GM21381 (cell line): ENCODE data around the gene CALHM6.

Experiments used
- ATAC-seq: cut with Tn5 transposase; IDR thresholded peaks from one replicate; pipeline ENCODE4 v1.9.1; 2021; ENCODE audit warnings: mild to moderate bottlenecking, moderate library complexity; ENCODE audit not compliant: unreplicated experiment

CALHM6 gene

GRCh38 chr6:116461331-116461931 lies at the start of gene CALHM6:
Gene CALHM6 (plus strand): TSS chr6:116461375. CDS start chr6:116461930, 555 bp downstream.
- no peak for ATAC-seq

DNA sequence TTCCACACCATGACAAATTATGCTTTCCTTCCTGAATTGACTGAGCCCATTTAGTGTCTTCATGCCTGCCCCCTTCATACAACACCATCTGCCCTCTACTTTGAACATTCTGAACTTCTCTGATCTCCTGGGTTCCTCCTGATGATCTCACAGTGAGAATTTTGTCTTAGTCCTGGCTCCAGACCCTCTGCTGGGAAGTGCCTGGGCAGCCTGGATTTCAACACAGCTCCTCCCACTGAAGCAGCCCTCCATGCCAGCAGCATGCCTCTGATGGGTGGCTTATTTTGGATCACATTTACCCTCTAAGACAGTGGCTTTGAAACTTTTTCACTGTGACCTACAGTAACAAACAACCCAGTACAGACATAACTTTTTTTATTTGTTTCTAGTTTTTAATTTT lies 48.9 kb upstream of the CALHM6 start:
- no peak for ATAC-seq

GRCh38 chr6:116413357-116413756 lies 47.8 kb upstream of the CALHM6 start:
- ATAC-seq: no peak

DNA sequence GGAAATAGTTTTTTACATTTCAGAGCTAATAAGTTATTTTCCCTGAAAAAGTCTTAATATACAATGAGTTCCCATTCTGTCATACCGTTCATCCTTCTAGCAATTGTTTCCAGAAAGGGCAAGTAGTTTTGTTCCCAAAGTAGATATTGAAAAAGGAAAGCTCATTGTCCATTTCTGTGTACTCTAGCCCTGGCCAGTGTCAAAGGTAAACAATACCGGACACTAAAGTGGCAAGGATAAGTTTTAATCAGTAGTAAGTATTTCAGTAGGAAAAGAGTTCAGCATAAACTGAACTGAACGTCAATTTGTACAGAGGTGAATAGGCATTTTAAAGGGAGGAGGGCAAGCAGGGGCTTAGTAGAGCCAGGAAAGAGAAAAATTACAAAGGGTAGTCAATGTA lies 43.5 kb upstream of the CALHM6 start:
- ATAC-seq: no peak

DNA sequence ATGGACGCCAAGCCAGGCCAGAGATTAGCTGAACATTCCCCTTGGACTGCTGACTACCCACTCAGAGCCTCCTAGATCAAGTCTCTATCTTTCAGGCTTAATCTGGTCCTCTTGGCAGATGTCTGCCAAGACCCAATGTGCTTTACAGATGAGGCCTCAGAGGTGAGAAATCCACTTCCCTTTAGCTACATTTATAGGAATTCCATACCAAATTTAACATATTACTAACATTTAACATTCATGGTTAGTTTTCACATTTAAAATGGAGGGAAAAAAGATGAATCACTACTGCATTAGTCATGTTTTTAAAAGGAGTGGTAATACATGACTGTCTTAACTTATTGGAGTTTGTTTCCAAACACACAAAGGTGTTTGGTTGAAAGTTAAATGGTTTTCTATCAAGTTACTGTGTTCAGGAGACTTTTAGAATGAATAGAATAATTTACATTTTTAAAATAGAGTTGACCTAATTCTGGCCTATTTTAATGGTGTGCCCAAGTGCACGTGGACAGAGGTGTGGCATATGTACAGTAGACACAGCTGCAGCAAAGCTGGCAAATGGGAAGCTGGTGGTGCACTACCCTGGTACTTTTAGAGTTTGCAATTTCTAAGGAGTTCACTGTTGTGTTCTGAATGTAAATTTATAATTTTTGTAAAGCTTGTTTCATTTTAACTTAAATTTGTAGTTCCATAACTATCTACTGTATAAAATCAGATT lies 41.9 kb upstream of the CALHM6 start:
- no peak for ATAC-seq

GRCh38 chr6:116420341-116420740 lies 40.8 kb upstream of the CALHM6 start:
- ATAC-seq: no peak

DNA sequence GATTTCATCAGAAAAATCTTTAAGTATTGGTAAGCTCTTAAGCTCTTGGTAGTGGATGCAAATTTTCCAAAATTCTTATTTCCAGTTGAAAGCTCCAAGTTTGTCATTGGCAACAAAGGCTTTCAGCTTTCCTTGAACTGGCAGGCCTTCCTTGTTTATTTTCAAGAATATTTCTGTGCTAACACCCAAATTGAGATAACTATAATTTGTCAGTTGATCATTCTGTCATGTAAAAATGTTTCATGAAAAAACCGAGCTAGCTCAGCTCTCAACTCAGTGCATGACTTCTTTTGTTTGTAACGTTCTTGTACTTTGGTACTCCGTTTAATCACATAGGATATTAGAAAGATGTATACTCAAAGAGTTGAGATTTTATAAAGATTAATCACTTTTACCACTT lies 38.9 kb upstream of the CALHM6 start:
- no peak for ATAC-seq

GRCh38 chr6:116424001-116424400 lies 37.2 kb upstream of the CALHM6 start:
- ATAC-seq: no peak

GRCh38 chr6:116426551-116426950 lies 34.6 kb upstream of the CALHM6 start:
- ATAC-seq: no peak

DNA sequence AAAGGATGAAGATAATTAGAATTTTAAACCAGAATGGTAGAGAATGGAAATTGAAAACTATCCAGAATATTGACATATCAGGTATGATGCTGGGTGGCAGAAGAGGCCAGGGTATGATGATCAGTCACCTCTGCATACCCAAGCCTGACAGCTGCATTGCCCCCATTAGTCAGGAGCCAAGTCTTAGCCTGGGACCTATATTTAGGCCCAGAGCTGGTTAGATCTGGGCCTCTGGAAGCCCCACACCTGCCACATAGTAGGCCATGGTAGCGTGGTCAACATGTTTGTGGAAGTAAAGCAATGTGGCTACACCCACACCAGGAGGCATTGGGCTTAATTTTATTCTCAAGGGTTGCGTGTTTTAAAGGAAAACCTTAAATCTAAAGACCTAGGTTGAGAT lies 32.1 kb upstream of the CALHM6 start:
- no peak for ATAC-seq

- no peak for ATAC-seq
These were observed 30.3 kb upstream of the CALHM6 start for GRCh38 chr6:116430860-116431259.

DNA sequence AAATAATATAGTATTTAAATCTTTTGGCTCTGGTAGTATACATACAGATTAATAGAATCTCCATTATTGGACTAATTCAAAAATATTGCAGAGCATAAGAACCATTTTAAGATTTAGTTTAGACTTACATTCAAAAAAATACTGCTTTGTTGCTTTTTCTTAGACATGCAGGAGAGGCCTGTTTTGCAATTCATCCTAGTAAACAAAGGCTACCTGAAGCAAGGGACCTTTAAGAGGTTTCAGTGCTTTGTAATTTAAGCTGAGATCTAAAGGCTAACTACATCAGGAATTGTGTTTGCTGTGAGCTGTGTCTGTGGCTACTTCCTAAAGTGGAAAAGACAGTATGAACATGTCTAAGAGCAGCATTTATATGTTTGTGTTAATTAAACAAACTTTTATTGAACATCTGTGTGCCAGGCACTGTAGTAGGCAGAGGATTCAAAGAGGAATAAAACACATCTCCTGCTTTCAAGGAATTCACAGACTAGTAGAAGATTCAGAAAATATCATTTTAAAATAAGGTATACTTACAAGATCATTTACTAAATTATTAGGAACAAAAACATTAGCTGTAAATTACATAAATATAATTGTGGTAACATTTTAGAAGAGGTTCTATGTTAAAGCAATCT lies 29.1 kb upstream of the CALHM6 start:
- ATAC-seq: no peak

GRCh38 chr6:116433206-116433712 lies 27.9 kb upstream of the CALHM6 start:
- no peak for ATAC-seq

DNA sequence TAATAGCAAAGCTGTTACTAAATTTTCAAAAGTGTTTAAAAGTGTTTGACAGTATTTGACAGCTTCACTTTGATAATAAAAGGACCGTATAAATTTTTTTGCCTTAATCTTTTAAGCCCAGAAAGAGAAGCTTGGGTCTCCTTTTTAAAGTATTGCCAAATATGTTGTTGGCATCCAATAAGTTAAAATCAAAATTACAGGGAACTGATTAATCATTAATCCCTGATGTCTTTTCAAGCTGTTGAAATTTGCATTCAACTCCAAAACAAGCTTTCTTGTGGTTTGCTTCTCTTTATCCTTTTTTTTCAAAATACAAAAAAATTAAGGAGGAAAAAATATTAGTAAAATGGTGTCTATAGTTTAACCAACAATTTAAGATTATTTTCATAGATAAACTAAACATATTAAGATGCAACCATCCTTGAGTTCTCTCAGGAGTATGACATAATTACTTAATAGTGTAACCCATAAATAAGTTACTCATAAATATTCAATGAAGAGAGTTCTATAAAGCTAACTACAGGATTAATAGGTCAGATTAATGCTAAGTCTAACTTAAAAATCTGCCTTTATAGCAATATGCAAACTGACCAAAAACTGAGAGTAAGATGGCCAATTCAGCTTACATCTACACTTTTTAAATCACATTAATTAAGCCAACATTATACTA lies 27.0 kb upstream of the CALHM6 start:
- ATAC-seq: no peak

DNA sequence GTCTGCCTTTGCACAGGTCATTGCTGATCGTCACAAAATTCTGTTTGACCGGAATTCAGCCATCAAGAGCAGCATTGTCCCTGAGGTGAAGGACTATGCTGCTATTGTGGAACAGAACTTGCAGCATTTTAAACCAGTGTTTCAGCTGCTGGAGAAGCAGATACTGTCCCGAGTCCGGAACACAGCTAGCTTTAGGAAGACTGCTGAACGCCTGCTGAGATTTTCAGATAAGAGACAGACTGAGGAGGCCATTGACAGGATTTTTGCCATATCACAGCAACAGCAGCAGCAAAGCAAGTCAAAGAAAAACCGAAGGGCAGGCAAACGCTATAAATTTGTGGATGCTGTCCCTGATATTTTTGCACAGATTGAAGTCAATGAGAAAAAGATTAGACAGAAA lies 24.6 kb upstream of the CALHM6 start:
- no peak for ATAC-seq

GRCh38 chr6:116437656-116438055 lies 23.5 kb upstream of the CALHM6 start:
- no peak for ATAC-seq

GRCh38 chr6:116438590-116439448 lies 22.4 kb upstream of the CALHM6 start:
- ATAC-seq: no peak

DNA sequence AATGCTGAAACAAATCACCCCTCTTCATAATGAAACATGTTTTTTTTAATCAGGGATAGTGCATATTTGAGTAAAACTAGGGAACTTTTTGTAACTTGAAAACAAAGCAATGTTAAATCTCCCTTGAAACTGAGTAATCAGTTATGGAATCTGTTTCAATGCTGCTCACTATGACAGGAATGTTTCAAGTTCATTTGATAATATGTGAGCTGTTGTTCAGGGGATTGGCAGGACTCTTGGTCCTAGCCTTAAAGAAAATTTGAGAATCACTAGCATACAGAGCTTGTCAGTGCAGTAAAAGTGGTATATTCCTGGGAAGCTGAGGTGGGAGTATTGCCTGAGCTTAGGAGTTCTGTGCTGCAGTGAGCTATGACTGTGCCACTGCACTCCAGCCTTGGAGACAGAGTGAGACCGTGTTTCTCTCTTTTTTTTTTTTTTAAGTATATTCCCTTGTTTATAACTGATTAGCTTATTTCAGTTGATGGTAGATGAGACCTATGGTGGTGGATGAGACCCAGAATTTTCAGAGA lies 21.6 kb upstream of the CALHM6 start:
- ATAC-seq: no peak

GRCh38 chr6:116443105-116443504 lies 18.1 kb upstream of the CALHM6 start:
- no peak for ATAC-seq

DNA sequence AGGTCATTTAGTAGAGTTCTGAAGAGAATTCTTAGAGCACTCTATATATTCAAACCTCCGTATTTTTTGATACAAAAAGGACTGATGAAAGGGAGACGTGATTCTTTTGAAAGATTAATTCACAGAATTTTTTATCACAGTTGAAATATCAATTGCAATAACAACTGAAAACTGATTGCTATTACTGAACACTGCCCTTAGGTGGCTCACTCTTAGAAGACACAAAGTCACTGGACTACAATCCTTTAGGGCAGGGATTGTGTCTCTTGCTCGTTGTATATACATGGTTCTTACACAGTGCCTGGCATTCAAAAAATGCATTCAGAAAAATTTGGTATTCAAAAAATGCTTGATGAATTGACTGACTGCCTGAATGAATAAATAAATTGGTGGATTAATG lies 17.1 kb upstream of the CALHM6 start:
- peak; percentile 60 for ATAC-seq
